Natural killer cell treated with Interleukin-12 subunit alpha and Interleukin-12 subunit beta and Interleukin-15 and Interleukin-18, amount 100 ng/mL, for 72 hours (primary cell): ENCODE measurements around the gene BRD3OS. TPM values are rescaled to one million over a fixed set of nuclear protein-coding genes. Genes with fewer than 3 reads are reported as not detected.
A peak's percentile ranks its signal among the peaks of the same experiment; 100 is the strongest.

Source experiments
- ATAC-seq, 2 donors: fragments of 150-1000 bp; cut with Tn5 transposase in 1 of 2; sonication (Bioruptor Pico), chemical (Tn5 transposase) in 1 of 2; 2 replicates each; pipeline ENCODE4 v1.10.0; 2021
- DNase-seq: peaks from one replicate; pipeline ENCODE4 v3.0.0; 2022; ENCODE audit warnings: low spot score
- H3K27ac Mint-ChIP-seq, 2 donors: 1 replicate in 1 of 2; 2 replicates in 1 of 2; pipeline ENCODE4 v1.8.0; 2022; ENCODE audit warnings: mixed read lengths in 2 of 2, mild to moderate bottlenecking in 1 of 2, moderate library complexity in 1 of 2
- H3K27me3 Mint-ChIP-seq, 2 donors: 1 replicate in 1 of 2; 2 replicates in 1 of 2; pipeline ENCODE4 v1.8.0; 2022; ENCODE audit warnings: mixed read lengths in 2 of 2
- H3K36me3 Mint-ChIP-seq: one replicate; pipeline ENCODE4 v1.8.0; 2022; ENCODE audit warnings: mixed read lengths
- H3K4me1 Mint-ChIP-seq, 2 donors: 1 replicate in 1 of 2; 2 replicates in 1 of 2; pipeline ENCODE4 v1.8.0; 2022; ENCODE audit warnings: low read depth in 2 of 2, mixed read lengths in 2 of 2, mild to moderate bottlenecking in 1 of 2
- H3K4me3 Mint-ChIP-seq: one replicate; pipeline ENCODE4 v1.8.0; 2022; ENCODE audit warnings: mixed read lengths
- H3K9me3 Mint-ChIP-seq: 2 replicates; pipeline ENCODE4 v1.8.0; 2022; ENCODE audit warnings: mixed read lengths
- total RNA-seq, 2 donors: library from RNA; stranded (reverse); gene quantifications; one replicate each; pipeline ENCODE4 v1.2.3, GENCODE V29; 2022

Gene BRD3OS, protein sequence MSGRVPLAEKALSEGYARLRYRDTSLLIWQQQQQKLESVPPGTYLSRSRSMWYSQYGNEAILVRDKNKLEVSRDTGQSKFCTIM
- 10 to 100 TPM in 1 of 2 donors, 1 to 10 TPM in 1; 9.6 to 10.7 TPM for total RNA-seq

GRCh38 chr9:134024828-134025605 lies at the start of gene BRD3OS:
Gene BRD3OS (plus strand): TSS chr9:134025481. CDS start chr9:134026748, 1,267 bp downstream.
- Mint-ChIP-seq H3K27me3 (no peaks in the 10 kb centered on the region), H3K4me1 (peaks cover 0 to 3% of the 10 kb centered on the region in 2 donors), H3K27ac (peak within 1 kb of the TSS; percentile 12 to 56), H3K9me3 (no peaks in the 10 kb centered on the region), H3K36me3 (no peaks in the 10 kb centered on the region), H3K4me3 (peak within 1 kb of the TSS; percentile 73)
- DNase-seq (peak; percentile 97), ATAC-seq (peak; percentile 97 to 98)

- Mint-ChIP-seq H3K4me3 (no peak overlapping the region), H3K27me3 (no peaks in the 10 kb centered on the region), H3K9me3 (no peaks in the 10 kb centered on the region), H3K27ac (no peak overlapping the region), H3K36me3 (no peaks in the 10 kb centered on the region), H3K4me1 (peaks cover 0 to 4% of the 10 kb centered on the region in 2 donors)
- DNase-seq (no peak), ATAC-seq (no peak)
Measured at GRCh38 chr9:133975511-133975910, 49.8 kb upstream of the BRD3OS start.

DNA sequence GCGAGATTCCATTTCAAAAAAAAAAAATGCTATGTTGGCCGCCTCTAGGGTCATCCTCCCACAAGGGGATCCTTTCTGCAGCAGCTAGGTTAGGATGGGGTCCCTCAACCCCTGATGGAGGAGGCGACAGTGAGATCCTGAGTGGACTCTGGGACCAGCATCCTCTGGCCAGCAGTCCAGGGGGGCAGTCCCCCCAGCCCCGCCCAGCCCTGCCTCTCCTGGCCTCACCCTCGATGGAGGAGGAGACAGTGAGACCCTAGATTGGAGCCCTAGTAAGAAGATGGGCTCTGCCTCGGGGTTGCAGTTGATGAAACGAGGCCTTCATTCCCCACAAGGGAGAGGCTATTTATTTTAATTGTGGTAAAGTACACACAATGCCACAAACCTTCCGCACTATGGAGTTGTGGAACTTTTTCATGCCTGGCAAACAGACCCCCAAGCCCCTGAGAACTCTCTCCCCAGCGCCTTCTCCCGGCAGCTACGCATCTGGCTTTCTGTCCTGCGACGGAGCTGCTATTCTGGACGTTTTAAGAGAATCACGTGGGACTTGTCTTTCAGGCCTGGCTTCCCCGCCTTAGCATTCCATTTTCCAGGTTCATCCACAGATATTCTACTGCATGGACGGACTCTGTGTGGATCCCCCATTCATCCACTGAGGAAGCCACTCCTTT lies 49.0 kb upstream of the BRD3OS start:
- DNase-seq: peak; percentile 40

DNA sequence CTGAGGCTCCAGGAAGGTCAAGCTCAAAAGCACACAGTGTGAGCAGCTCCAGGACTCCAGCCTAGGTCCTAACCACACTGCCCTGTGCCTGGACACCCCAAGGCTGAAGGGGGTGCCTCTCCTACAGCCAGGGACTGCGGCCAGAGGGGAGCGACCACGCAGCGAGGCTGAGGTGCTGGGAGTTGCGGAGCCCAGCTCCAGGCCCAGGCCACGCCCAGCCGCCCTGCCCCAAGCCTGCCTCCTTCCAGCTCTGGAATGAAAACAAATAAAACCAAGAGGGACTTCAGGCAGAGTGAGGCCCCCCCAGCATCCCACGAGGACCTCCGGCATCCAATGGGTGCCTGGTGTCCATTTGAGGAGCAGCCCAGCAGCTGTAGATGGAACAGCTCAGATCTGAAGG lies 48.4 kb upstream of the BRD3OS start:
- Mint-ChIP-seq H3K9me3 (no peaks in the 10 kb centered on the region), H3K36me3 (no peaks in the 10 kb centered on the region), H3K4me1 (peaks cover 0 to 4% of the 10 kb centered on the region in 2 donors), H3K27me3 (no peaks in the 10 kb centered on the region), H3K27ac (no peak overlapping the region), H3K4me3 (no peak overlapping the region)
- ATAC-seq (no peak), DNase-seq (peak; percentile 23)

More for the DNA sequence above, 49.0 kb upstream of the BRD3OS start:
- H3K27ac Mint-ChIP-seq: no peak overlapping the region
- H3K27me3 Mint-ChIP-seq: no peaks in the 10 kb centered on the region
- no peaks in the 10 kb centered on the region for H3K36me3 Mint-ChIP-seq
- H3K4me3 Mint-ChIP-seq: no peak overlapping the region
- H3K4me1 Mint-ChIP-seq: peaks cover 0 to 4% of the 10 kb centered on the region in 2 donors
- no peak for ATAC-seq
- H3K9me3 Mint-ChIP-seq: no peaks in the 10 kb centered on the region

- peak; percentile 39 for DNase-seq
- no peak overlapping the region for H3K27ac Mint-ChIP-seq
- H3K4me1 Mint-ChIP-seq: peaks cover 0 to 4% of the 10 kb centered on the region in 2 donors
- H3K4me3 Mint-ChIP-seq: no peak overlapping the region
- H3K9me3 Mint-ChIP-seq: no peaks in the 10 kb centered on the region
- H3K27me3 Mint-ChIP-seq: no peaks in the 10 kb centered on the region
- no peaks in the 10 kb centered on the region for H3K36me3 Mint-ChIP-seq
- ATAC-seq: no peak
Measured at GRCh38 chr9:133977421-133978201, 47.7 kb upstream of the BRD3OS start.

DNA sequence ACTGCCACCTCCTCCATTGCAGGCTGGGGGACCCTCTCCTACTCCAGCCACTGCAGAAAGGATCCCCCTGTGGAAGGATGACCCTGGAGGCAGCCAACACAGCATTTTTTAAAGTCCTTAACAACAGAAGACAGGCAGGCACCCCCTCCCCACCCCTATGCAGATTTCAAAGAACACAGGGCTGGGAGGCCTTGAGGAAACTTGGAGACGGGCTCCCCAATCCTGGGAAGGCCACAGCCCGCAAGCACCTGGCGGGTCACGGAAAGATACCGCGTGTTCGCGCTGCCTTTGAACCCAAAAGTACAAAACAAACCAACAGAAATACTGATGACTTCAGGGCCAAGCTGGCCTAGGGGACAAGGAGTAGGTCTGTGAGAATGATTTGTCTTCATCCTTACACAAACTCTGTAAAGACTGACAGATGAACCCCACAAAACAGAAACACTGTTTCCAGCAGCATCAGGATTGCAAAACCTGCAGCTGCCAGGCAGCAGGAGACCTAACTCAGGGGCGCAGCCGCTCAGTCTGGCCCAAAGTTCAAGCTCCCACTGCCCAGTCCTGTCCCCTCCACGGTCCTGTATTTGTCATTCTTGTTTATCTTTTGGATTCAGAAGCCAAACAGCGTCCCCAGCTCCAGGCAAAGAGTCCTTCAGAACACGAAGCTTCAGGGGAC lies 46.9 kb upstream of the BRD3OS start:
- Mint-ChIP-seq H3K4me1 (peaks cover 0 to 3% of the 10 kb centered on the region in 2 donors), H3K9me3 (no peaks in the 10 kb centered on the region), H3K36me3 (no peaks in the 10 kb centered on the region), H3K4me3 (no peak overlapping the region), H3K27ac (no peak overlapping the region), H3K27me3 (no peaks in the 10 kb centered on the region)
- DNase-seq (peak; percentile 58), ATAC-seq (no peak)

- DNase-seq (peak; percentile 54), ATAC-seq (no peak)
- H3K9me3 Mint-ChIP-seq: no peaks in the 10 kb centered on the region
- H3K4me1 Mint-ChIP-seq: no peaks in the 10 kb centered on the region
- H3K27me3 Mint-ChIP-seq: no peaks in the 10 kb centered on the region
- H3K36me3 Mint-ChIP-seq: no peaks in the 10 kb centered on the region
- H3K4me3 Mint-ChIP-seq: no peak overlapping the region
- no peak overlapping the region for H3K27ac Mint-ChIP-seq
Measured at GRCh38 chr9:133978899-133979272, 46.4 kb upstream of the BRD3OS start.

- DNase-seq (peak; percentile 16), ATAC-seq (no peak)
- Mint-ChIP-seq H3K9me3 (no peaks in the 10 kb centered on the region), H3K4me3 (no peak overlapping the region), H3K4me1 (no peaks in the 10 kb centered on the region), H3K27me3 (no peaks in the 10 kb centered on the region), H3K27ac (no peak overlapping the region), H3K36me3 (no peaks in the 10 kb centered on the region)
Measured at GRCh38 chr9:133979273-133979920, 45.9 kb upstream of the BRD3OS start.

- Mint-ChIP-seq H3K9me3 (no peaks in the 10 kb centered on the region), H3K36me3 (no peaks in the 10 kb centered on the region), H3K27me3 (no peaks in the 10 kb centered on the region), H3K27ac (no peak overlapping the region), H3K4me1 (no peaks in the 10 kb centered on the region), H3K4me3 (no peak overlapping the region)
- DNase-seq (peak; percentile 56), ATAC-seq (no peak)
Measured at GRCh38 chr9:133979921-133980863, 45.1 kb upstream of the BRD3OS start.

DNA sequence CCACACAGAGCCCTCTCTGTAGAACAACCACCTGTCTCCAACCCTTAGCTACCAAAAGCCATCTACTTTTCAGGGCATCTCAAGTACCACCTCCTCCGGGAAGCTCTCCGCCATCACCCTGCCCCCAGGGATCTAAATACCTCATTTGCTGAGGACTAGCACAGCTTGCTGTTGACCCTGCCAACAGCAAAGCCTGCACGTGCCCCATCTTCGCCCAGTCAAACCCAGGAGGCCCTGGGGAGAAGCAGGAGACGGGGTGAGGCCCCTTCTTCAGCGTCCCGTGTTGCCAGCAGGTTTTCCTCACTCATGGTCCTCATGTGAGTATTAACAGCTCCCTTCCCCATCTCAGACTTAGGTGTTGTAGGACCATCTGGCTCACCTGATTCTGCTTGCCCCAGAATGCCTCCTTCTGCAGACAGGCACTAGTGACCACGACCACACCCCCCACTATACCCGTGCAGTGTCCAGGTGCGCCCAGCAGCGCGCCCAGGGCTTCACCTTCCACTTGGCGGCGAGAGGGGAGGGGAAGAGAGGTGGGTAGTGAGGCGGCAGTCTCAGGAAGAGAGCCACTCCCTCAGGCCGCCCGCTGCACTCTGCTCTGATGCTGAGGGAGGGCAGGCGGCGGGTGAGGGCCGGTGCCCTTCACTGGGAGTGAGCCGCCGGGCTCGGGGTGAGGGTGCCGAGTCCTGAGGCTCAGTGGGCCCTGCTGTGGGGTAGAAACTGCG lies 44.3 kb upstream of the BRD3OS start:
- no peaks in the 10 kb centered on the region for H3K36me3 Mint-ChIP-seq
- DNase-seq: peak; percentile 56
- H3K27ac Mint-ChIP-seq: no peak overlapping the region
- H3K4me1 Mint-ChIP-seq: no peaks in the 10 kb centered on the region
- no peak overlapping the region for H3K4me3 Mint-ChIP-seq
- no peaks in the 10 kb centered on the region for H3K27me3 Mint-ChIP-seq
- H3K9me3 Mint-ChIP-seq: no peaks in the 10 kb centered on the region
- ATAC-seq: no peak

GRCh38 chr9:133981589-133981957 lies 43.7 kb upstream of the BRD3OS start:
- Mint-ChIP-seq H3K36me3 (no peaks in the 10 kb centered on the region), H3K27me3 (no peaks in the 10 kb centered on the region), H3K27ac (no peak overlapping the region), H3K4me3 (no peak overlapping the region), H3K9me3 (no peaks in the 10 kb centered on the region), H3K4me1 (no peaks in the 10 kb centered on the region)
- DNase-seq (no peak), ATAC-seq (no peak)
